A549 (cell line): ENCODE results near the gene PEX16. TPM values are rescaled to one million over a fixed set of nuclear protein-coding genes. Genes with fewer than 3 reads are reported as not detected.

ENCODE experiments used
- ATAC-seq, 2 experiments: fragments of 200-7000 bp in 1 of 2; fragments of >200 bp in 1 of 2; cut with Nextera tagmentation in 1 of 2; cut with Tn5 transposase in 1 of 2; 3 replicates each; pipeline versions ENCODE4 v1.8.0 to v1.9.1; 2018 to 2020; ENCODE audit warnings: mild to moderate bottlenecking in 1 of 2, moderate library complexity in 1 of 2
- CTCF ChIA-PET: fragments of 300-600 bp; sonication (Branson Sonifier 250); formaldehyde crosslinking; extraction: SDS; loops from one replicate; lab custom pipeline; 2021; ENCODE audit warnings: antibody characterized with exemption, inconsistent platforms; lab: Yijun Ruan, JAX
- POLR2A ChIA-PET: fragments of 350-600 bp; formaldehyde crosslinking; extraction: SDS; loops from one replicate; lab custom pipeline; 2021; ENCODE audit warnings: antibody characterized with exemption, inconsistent platforms; lab: Yijun Ruan, JAX
- DNase-seq, 2 experiments: peaks; one replicate each; pipeline versions ENCODE4 v3.0.0 to v3.0.0-alpha.2; 2011 to 2016; ENCODE audit warnings: low read depth in 1 of 2, low spot score in 1 of 2
- FAIRE-seq: peaks from 2 replicates; lab custom pipeline; 2011; peaks lifted over from hg19 to GRCh38; lab: Jason Lieb, UNC
- H3K27ac ChIP-seq, 2 experiments: fragments of >200 bp; sonication (Bioruptor Twin); formaldehyde crosslinking; 3 replicates each; pipeline ENCODE4 v1.5.1; 2016 to 2017
- H3K4me1 ChIP-seq: fragments of >200 bp; sonication (Bioruptor Twin); formaldehyde crosslinking; 3 replicates; pipeline ENCODE4 v1.6.1; 2016
- H3K4me2 ChIP-seq: fragments of >200 bp; sonication (Bioruptor Twin); formaldehyde crosslinking; 3 replicates; pipeline ENCODE4 v1.6.1; 2016
- H3K4me3 ChIP-seq: fragments of >200 bp; sonication (Bioruptor Twin); formaldehyde crosslinking; 3 replicates; pipeline ENCODE4 v1.5.1; 2016
- H3K9me3 ChIP-seq: fragments of >200 bp; sonication (Bioruptor Twin); formaldehyde crosslinking; 3 replicates; pipeline ENCODE4 v1.6.1; 2016
- BHLHE40 ChIP-seq: IDR thresholded peaks from 2 replicates; pipeline ENCODE4 v1.6.1; 2012; ENCODE audit warnings: low read depth, low read length, inconsistent platforms
- CBX2 ChIP-seq: fragments of 200-600 bp; sonication (generic); IDR thresholded peaks from 2 replicates; pipeline ENCODE4 v1.6.1; 2016; ENCODE audit warnings: low read depth, mild to moderate bottlenecking, borderline replicate concordance
- CEBPB ChIP-seq, 2 experiments: fragments of >200 bp in 1 of 2; sonication (Bioruptor Twin) in 1 of 2; formaldehyde crosslinking in 1 of 2; IDR thresholded peaks; 2 replicates each; pipeline ENCODE4 v1.6.1; 2012 to 2016
- CHD2 ChIP-seq: fragments of 150-350 bp; IDR thresholded peaks from 2 replicates; pipeline ENCODE4 v1.6.1; 2014; ENCODE audit warnings: low read length; ENCODE audit not compliant: partially characterized antibody
- CHD4 ChIP-seq: fragments of 200-600 bp; sonication (generic); IDR thresholded peaks from 2 replicates; pipeline ENCODE4 v1.6.1; 2016; ENCODE audit warnings: antibody characterized with exemption, mild to moderate bottlenecking, borderline replicate concordance
- E2F6 ChIP-seq: IDR thresholded peaks from 2 replicates; pipeline ENCODE4 v1.6.1; 2012; ENCODE audit warnings: low read depth, borderline replicate concordance
- EHF ChIP-seq: fragments of 250-450 bp; sonication (Bioruptor Pico); IDR thresholded peaks from 2 replicates; pipeline ENCODE4 v1.5.0; 2020; ENCODE audit warnings: mild to moderate bottlenecking
- EHMT2 ChIP-seq: fragments of 200-600 bp; sonication (generic); IDR thresholded peaks from 2 replicates; pipeline ENCODE4 v1.6.1; 2016; ENCODE audit warnings: antibody characterized with exemption, low read depth, mild to moderate bottlenecking, moderate library complexity
- EP300 ChIP-seq, 2 experiments: fragments of >200 bp; sonication (Bioruptor Twin); formaldehyde crosslinking; IDR thresholded peaks; 2 replicates in 1 of 2; 3 replicates in 1 of 2; pipeline ENCODE4 v1.6.1; 2016 to 2017
- FOXS1 ChIP-seq: fragments of 250-450 bp; sonication (Bioruptor Pico); IDR thresholded peaks from 2 replicates; pipeline ENCODE4 v1.5.0; 2020; ENCODE audit warnings: mild to moderate bottlenecking, moderate library complexity
- HDAC2 ChIP-seq: fragments of 200-600 bp; sonication (generic); IDR thresholded peaks from 2 replicates; pipeline ENCODE4 v1.6.1; 2016
- HEYL ChIP-seq: fragments of 250-450 bp; sonication (Bioruptor Pico); IDR thresholded peaks from 2 replicates; pipeline ENCODE4 v1.8.0; 2021; ENCODE audit warnings: mild to moderate bottlenecking, moderate library complexity
- HOXB13 ChIP-seq: fragments of 250-450 bp; sonication (Bioruptor Pico); IDR thresholded peaks from 2 replicates; pipeline ENCODE4 v1.5.0; 2020; ENCODE audit warnings: low read depth, mild to moderate bottlenecking, moderate library complexity
- KDM1A ChIP-seq: fragments of 200-600 bp; sonication (generic); IDR thresholded peaks from 2 replicates; pipeline ENCODE4 v1.6.1; 2016; ENCODE audit warnings: low read depth, mild to moderate bottlenecking
- MAFK ChIP-seq: fragments of 450-650 bp; IDR thresholded peaks from 2 replicates; pipeline ENCODE4 v1.6.1; 2014; ENCODE audit not compliant: partially characterized antibody
- MAZ ChIP-seq: fragments of 150-350 bp; IDR thresholded peaks from 2 replicates; pipeline ENCODE4 v1.6.1; 2014; ENCODE audit warnings: antibody characterized with exemption, low read depth, low read length, borderline replicate concordance
- MYC ChIP-seq: IDR thresholded peaks from 2 replicates; pipeline ENCODE4 v1.6.1; 2012; ENCODE audit warnings: mild to moderate bottlenecking, inconsistent platforms, low read length, improper control_type of control experiment, borderline replicate concordance
- NR3C1 ChIP-seq: fragments of >200 bp; sonication (Bioruptor Twin); formaldehyde crosslinking; IDR thresholded peaks from 3 replicates; pipeline ENCODE4 v1.6.1; 2017
- PHF8 ChIP-seq: fragments of 200-600 bp; sonication (generic); IDR thresholded peaks from 2 replicates; pipeline ENCODE4 v1.6.1; 2016; ENCODE audit warnings: low read depth, mild to moderate bottlenecking, antibody characterized with exemption, moderate library complexity, borderline replicate concordance
- RAD21 ChIP-seq, 2 experiments: fragments of >200 bp in 1 of 2; sonication (Bioruptor Twin) in 1 of 2; formaldehyde crosslinking in 1 of 2; IDR thresholded peaks in 1 of 2; conservative IDR thresholded peaks in 1 of 2; 2 replicates in 1 of 2; 3 replicates in 1 of 2; pipeline ENCODE4 v1.6.1; 2012 to 2018; ENCODE audit warnings: inconsistent platforms in 1 of 2
- RNF2 ChIP-seq: fragments of 200-600 bp; sonication (generic); IDR thresholded peaks from 2 replicates; pipeline ENCODE4 v1.6.1; 2016; ENCODE audit warnings: low read depth, mild to moderate bottlenecking, antibody characterized with exemption, moderate library complexity, borderline replicate concordance
- TFCP2L1 ChIP-seq: fragments of 250-450 bp; sonication (Bioruptor Pico); IDR thresholded peaks from 2 replicates; pipeline ENCODE4 v1.5.0; 2021; ENCODE audit warnings: mild to moderate bottlenecking
- ZSCAN20 ChIP-seq: fragments of 250-450 bp; sonication (Bioruptor Pico); IDR thresholded peaks from 2 replicates; pipeline ENCODE4 v1.8.0; 2022; ENCODE audit warnings: mild to moderate bottlenecking, moderate library complexity
- WGBS: methylation state at CpG from one replicate; pipeline ENCODE4 v1.1.6; 2017; ENCODE audit errors: missing lambda C conversion rate; 5-methylcytosine and 5-hydroxymethylcytosine counted together
- polyA plus RNA-seq, 4 experiments: library from polyadenylated mRNA; depleted of rRNA in 3 of 4; stranded (reverse); fragments of >200 nt; fragmentation: RNase III in 1 of 4; extraction: RNeasy Plus Mini Kit Qiagen cat#74134 plus additional on column Dnase treatment in 1 of 4; gene quantifications; 2 replicates in 3 of 4; 3 replicates in 1 of 4; pipeline ENCODE4 v1.2.3, GENCODE V29; 2011 to 2017
- TF ChIP-seq, protein P1 (sequence below): fragments of 250-450 bp; sonication (Bioruptor Pico); IDR thresholded peaks from 2 replicates; pipeline ENCODE4 v1.5.0; 2021; ENCODE audit warnings: mild to moderate bottlenecking, moderate library complexity, borderline replicate concordance
- TF ChIP-seq, protein P2 (sequence below): IDR thresholded peaks from 2 replicates; pipeline ENCODE4 v1.6.1; 2012

PEX16 gene
- polyA plus RNA-seq, 2 of the 4 experiments (the other 2 are of a cell fraction) = 18.2 to 20.2 TPM

- no peak for TF ChIP-seq BHLHE40
- TF ChIP-seq MAZ = no peak
- TF ChIP-seq E2F6 = no peak
- no peak for TF ChIP-seq KDM1A
- no peak for TF ChIP-seq CBX2
- TF ChIP-seq CHD2 = no peak
- TF ChIP-seq TFCP2L1 = no peak
- no peak for TF ChIP-seq HOXB13
- TF ChIP-seq, all 56 proteins: peak for 0
- POLR2A ChIA-PET = interaction anchor here (1.0 to 1.4 kb wide), 5 partner anchors 9 to 204 kb away, joined by 3 to 9 read pairs (median 6); partner anchors contain the start of gene PHF21A
- DNase-seq (no peak), FAIRE-seq (no peak), ATAC-seq (no peak)
- no peaks in the 10 kb centered on the region for H3K9me3 ChIP-seq
- CTCF ChIA-PET = interaction anchor here (0.7 to 3.6 kb wide), 6 partner anchors 10 to 51 kb away, joined by 3 to 12 read pairs (median 3); no protein-coding TSS in a partner anchor
- H3K4me2 ChIP-seq = peak overlapping the region; percentile 86
- H3K4me3 ChIP-seq = peak overlapping the region; percentile 81
- WGBS = 3% methylated on average over 10 of the region's 16 CpGs
- peak overlapping the region; percentile 88 to 96 for H3K27ac ChIP-seq
- H3K4me1 ChIP-seq = peaks cover 13% of the 10 kb centered on the region; the same call in 2 of the 3 replicates
These were observed 423 bp downstream of the PEX16 start for GRCh38 chr11:45917286-45917622.

DNA sequence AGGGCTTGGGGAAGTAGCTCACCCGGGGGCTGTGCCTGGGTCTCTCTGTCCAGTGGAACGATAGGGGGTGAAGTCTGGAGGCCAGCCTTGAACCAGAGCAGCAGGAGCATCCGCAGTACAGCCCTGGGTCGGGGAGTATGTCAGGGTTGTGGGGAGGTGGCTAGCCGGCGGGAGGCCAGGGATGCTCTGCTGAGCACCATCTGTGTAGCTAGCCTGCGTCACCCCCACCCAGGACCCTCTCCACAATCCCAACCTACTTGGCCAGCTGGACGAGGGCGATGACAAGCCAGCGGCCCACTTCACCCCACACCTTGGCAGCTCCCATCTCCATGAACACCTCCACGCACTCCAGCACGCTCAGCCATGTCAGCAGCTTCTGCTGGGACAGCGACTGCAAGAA is 2.2 kb downstream of the PEX16 start:
- no peak for DNase-seq
- CTCF ChIA-PET = interaction anchor here (0.9 to 2.3 kb wide), 2 partner anchors 17 to 73 kb away, joined by 4 to 5 read pairs; no protein-coding TSS in a partner anchor
- 84% methylated on average over 10 of the region's 13 CpGs for WGBS
- FAIRE-seq = no peak
- no peak for ATAC-seq
- H3K4me2 ChIP-seq = no peak overlapping the region
- POLR2A ChIA-PET = no interaction called here
- no peak overlapping the region for H3K4me3 ChIP-seq
- no peak for TF ChIP-seq BHLHE40
- no peak for TF ChIP-seq RAD21 (conservative IDR thresholded peaks at IDR 0.05 in 1 of 2, IDR thresholded peaks at IDR 0.05 in 1 of 2)
- no peak for TF ChIP-seq RNF2
- TF ChIP-seq CHD4 = no peak
- no peak for TF ChIP-seq HDAC2
- TF ChIP-seq FOXS1 (CRISPR knock-in tag) = no peak
- TF ChIP-seq NR3C1 = no peak
- H3K4me1 ChIP-seq = peaks cover 13% of the 10 kb centered on the region; the same call in 2 of the 3 replicates
- no peaks in the 10 kb centered on the region for H3K9me3 ChIP-seq
- no peak overlapping the region for H3K27ac ChIP-seq

- no peak overlapping the region for H3K27ac ChIP-seq
- no peak for FAIRE-seq
- H3K4me2 ChIP-seq = no peak overlapping the region
- ATAC-seq = no peak
- 85% methylated on average over 16 of the region's 22 CpGs for WGBS
- TF ChIP-seq MAFK (no peak), MYC (no peak), NR3C1 (no peak)
- ChIA-PET POLR2A (no interaction called here), CTCF (interaction anchor here (1.5 to 2.3 kb wide), 2 partner anchors 15 to 43 kb away, joined by 4 to 5 read pairs; no protein-coding TSS in a partner anchor)
- peaks cover 12% of the 10 kb centered on the region; the same call in 2 of the 3 replicates for H3K4me1 ChIP-seq
- H3K9me3 ChIP-seq = no peaks in the 10 kb centered on the region
- DNase-seq = no peak
- no peak overlapping the region for H3K4me3 ChIP-seq
These were observed 3.6 kb downstream of the PEX16 start for GRCh38 chr11:45913942-45914635.

DNA sequence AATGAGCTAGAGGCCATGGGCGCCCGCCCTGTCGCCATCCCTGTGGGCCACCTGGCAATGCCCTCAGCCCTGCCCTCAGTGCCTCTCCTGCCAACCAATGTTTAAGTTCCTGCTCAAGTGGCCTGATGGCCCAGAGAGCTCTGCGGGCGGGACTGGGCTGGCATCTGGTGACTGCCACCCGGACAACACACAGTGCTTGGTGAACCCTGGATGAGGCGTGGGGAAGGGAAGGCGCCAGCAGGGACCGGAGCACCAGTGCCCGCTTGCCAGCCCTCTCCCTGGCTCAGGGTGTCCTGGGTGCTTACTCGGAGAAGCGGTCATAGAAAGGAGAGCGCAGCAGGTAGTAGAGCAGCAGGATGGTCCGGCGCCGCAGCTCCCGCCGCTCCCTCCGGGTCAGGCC is 4.2 kb downstream of the PEX16 start:
- Histone ChIP-seq H3K4me3 (no peak overlapping the region), H3K4me2 (no peak overlapping the region), H3K4me1 (peaks cover 8% of the 10 kb centered on the region; the same call in 1 of the 3 replicates), H3K27ac (no peak overlapping the region)
- POLR2A ChIA-PET = no interaction called here
- no peak for TF ChIP-seq ZSCAN20 (CRISPR knock-in tag)
- TF ChIP-seq HEYL (CRISPR knock-in tag) = no peak
- no peak for TF ChIP-seq EHMT2
- TF ChIP-seq KDM1A = no peak
- TF ChIP-seq EHF = no peak
- no peak for TF ChIP-seq PHF8
- TF ChIP-seq EP300 (IDR thresholded peaks at IDR 0.05) = no peak
- TF ChIP-seq TFCP2L1 = no peak
- TF ChIP-seq, protein P1, sequence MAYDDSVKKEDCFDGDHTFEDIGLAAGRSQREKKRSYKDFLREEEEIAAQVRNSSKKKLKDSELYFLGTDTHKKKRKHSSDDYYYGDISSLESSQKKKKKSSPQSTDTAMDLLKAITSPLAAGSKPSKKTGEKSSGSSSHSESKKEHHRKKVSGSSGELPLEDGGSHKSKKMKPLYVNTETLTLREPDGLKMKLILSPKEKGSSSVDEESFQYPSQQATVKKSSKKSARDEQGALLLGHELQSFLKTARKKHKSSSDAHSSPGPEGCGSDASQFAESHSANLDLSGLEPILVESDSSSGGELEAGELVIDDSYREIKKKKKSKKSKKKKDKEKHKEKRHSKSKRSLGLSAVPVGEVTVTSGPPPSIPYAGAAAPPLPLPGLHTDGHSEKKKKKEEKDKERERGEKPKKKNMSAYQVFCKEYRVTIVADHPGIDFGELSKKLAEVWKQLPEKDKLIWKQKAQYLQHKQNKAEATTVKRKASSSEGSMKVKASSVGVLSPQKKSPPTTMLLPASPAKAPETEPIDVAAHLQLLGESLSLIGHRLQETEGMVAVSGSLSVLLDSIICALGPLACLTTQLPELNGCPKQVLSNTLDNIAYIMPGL = no peak
- no peak for TF ChIP-seq CEBPB (IDR thresholded peaks at IDR 0.05)
- no peak for TF ChIP-seq MYC
- TF ChIP-seq, protein P2, sequence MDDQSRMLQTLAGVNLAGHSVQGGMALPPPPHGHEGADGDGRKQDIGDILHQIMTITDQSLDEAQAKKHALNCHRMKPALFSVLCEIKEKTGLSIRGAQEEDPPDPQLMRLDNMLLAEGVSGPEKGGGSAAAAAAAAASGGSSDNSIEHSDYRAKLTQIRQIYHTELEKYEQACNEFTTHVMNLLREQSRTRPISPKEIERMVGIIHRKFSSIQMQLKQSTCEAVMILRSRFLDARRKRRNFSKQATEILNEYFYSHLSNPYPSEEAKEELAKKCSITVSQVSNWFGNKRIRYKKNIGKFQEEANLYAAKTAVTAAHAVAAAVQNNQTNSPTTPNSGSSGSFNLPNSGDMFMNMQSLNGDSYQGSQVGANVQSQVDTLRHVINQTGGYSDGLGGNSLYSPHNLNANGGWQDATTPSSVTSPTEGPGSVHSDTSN = no peak
- TF ChIP-seq, all 56 proteins: peak for 0
- H3K9me3 ChIP-seq = no peaks in the 10 kb centered on the region
- ATAC-seq (no peak), FAIRE-seq (no peak), DNase-seq (no peak)
- CTCF ChIA-PET = interaction anchor here (1.5 kb wide), 2 partner anchors 41 to 42 kb away, joined by 3 to 4 read pairs; no protein-coding TSS in a partner anchor
- WGBS = 97% methylated on average over 19 of the region's 19 CpGs
